NT2/D1 (cell line): ENCODE data around the gene TNXB.

ENCODE experiments used
- SUZ12 ChIP-seq: IDR thresholded peaks from 2 replicates; pipeline ENCODE4 v1.6.1; 2011; ENCODE audit not compliant: insufficient read length, insufficient read depth; ENCODE audit errors: extremely low read depth
- YY1 ChIP-seq: IDR thresholded peaks from 2 replicates; pipeline ENCODE4 v1.6.1; 2011; ENCODE audit not compliant: insufficient read length, insufficient read depth
- ZNF274 ChIP-seq: IDR thresholded peaks from 2 replicates; pipeline ENCODE4 v1.6.1; 2011; ENCODE audit warnings: mild to moderate bottlenecking, low read depth, low read length

GRCh38 chr6:32156891-32157290, 47.8 kb upstream of the TNXB start:
- TF ChIP-seq YY1 (no peak), ZNF274 (no peak), SUZ12 (no peak)
